SIG-M5 treated with dmso at 0.1 percent for 504 hours (cell line): ENCODE results near the gene DOLK.
"Not testable (repeated sequence)": the region's sequence is repeated elsewhere in the genome, so short reads cannot be mapped to it uniquely, and the experiment has no call there.

ENCODE experiments used
- DNase-seq: peaks from one replicate; lab custom pipeline; 2025; ENCODE audit not compliant: unreplicated experiment; lab: John Stamatoyannopoulos, UW

DOLK gene

DNA sequence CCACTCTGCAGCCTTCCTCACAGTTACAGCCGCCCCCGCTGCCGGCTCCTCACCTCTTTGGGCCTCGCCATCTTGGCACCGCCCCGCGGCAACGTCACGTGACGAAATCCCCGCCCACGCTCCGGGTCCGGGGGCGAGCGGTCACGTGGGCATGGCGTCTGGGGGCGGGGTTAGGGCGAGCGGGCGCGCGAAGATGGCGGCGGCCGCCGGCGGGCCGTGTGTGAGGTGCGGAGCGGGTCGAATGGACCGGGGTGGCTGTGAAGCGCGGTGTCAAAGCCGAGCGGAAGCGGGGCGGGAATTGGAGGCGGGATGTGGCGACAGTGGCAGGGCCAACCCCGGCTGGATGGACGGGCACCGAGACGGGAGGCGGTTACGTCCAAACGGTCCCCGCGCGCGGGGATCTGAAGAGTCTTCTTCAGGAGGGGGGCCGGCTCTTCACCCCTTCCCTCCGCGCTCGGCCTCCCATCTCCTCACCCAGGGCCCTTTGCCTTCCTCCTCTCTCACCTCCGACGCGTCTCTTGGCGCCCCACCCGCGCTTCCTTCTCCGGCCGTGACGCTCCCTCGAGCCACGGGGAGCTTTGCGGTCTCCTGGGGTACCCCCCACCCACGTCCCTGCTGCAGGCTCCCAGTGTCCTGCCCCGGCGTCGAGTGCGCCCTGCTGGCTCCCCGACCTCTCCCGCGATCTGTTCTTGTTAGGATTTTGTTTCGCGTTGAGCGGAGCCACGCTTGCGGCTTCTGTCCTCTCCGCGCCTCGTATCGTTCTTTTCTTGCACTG lies at the start of gene DOLK, which contains the start of gene NUP188:
DOLK (minus strand) TSS at position 77 of the 775 bp plus-strand sequence. CDS start 300 bp downstream, outside the sequence.
NUP188 (plus strand) TSS at position 173 of the 775 bp plus-strand sequence; CDS start at position 194, 21 bp downstream.
- peak; percentile 74 for DNase-seq

DNA sequence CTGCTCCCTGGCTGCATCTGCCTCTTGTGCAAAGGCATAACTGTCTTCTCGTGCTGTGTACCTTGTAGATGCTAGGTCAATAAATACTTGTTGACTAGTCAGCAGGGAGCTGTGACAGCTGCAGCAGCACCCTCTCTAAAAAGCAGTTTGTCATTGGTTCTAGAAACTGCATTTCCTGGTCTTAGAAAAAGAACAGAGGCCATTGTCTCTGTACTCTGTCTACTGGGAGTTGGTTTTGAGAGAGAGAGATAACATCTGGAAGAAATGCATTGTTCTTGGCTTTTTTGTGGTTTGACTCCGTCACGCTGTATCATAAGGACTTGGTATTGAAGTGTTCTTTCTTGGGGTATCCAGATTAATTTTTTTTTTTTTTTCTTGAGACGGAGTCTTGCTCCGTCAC lies 48.4 kb upstream of the DOLK start:
- no peak for DNase-seq

DNA sequence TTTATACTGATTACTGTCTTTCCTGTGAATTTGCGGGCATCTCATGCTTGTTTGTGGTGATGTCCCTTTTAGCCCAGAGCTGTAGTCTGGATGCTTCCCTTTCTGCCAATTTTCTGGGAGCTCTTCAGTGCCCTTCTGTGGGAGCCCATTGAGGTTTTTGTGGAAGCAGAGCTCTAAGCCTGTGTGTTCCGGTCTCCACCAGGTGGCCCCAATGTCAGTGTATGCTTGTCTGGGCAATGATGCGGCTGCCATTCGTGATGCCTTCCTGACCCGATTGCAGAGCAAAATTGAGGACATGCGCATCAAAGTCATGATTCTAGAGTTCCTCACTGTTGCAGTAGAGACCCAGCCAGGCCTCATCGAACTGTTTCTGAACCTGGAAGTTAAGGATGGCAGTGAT lies 45.6 kb upstream of the DOLK start:
- DNase-seq: peak; percentile 19

DNA sequence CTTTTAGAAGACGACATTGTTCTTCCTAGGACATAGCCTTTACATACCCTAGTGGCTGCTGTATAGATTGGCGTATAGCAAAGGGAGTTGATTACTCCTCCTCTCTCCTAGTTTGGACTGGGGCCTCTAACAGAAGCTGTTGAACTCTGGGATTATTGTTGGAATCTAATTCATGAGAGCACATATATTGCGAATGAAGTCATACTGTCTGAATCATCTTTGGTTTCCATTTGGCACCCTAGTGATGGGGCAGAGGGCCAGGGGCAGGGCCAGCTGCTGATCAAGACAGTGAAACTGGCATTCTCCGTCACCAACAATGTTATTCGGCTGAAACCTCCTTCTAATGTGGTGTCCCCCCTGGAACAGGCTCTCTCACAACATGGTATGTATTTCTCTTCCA lies 40.4 kb upstream of the DOLK start:
- no peak for DNase-seq

DNA sequence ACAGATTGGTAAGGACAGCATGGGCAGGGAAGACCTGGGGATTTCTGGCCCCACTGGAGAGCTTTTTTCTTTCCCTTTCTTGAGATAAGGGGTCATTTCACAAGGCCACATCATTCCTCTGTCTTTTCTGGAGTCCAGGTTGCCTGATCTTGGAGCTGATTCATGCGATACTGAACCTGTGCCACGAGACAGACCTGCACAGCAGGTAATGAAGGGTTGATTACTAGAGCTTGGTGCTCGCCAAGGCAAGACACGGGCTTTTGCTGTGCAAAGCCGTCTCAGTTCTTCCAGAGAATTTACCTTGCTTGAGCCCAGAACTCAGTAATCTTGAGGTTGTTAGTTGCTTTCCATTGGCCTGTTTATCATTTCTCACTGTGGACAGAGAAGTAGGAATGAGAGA lies 39.3 kb upstream of the DOLK start:
- DNase-seq: no peak

DNA sequence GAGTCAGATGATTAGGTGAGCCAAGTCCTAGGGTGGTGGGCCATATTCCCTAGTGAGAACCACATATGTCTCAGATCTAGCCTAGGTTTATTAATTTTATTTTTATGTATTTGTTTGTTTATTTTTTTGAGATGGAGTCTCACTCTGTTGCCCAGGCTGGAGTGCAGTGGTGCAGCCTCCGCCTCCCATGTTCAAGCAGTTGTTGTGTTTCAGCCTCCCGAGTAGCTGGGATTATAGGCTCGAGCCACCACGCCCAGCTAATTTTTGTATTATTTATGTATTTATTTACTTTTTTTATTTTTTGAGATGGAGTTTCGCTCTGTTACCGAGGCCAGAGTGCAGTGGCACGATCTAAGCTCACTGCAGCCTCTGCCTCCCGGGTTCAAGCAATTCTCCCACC lies 36.1 kb upstream of the DOLK start:
- no peak for DNase-seq

DNA sequence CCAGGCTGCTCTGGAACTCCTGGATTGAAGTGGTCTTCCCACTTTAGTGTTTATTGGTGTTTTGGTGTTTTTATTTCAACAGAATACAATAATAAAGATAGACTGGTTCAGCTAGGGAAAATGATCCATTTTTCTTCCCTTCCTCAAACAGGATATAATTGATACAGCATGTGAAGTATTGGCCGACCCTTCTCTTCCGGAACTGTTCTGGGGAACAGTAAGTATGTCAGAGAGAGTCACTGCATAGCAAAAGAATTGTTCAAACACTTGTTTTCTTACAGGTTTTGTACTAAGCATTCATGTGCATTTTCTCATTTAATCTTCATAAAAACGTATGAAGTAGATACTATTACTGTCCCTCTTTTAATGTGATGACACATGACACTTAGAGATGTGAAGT lies 31.7 kb upstream of the DOLK start:
- DNase-seq: no peak

DNA sequence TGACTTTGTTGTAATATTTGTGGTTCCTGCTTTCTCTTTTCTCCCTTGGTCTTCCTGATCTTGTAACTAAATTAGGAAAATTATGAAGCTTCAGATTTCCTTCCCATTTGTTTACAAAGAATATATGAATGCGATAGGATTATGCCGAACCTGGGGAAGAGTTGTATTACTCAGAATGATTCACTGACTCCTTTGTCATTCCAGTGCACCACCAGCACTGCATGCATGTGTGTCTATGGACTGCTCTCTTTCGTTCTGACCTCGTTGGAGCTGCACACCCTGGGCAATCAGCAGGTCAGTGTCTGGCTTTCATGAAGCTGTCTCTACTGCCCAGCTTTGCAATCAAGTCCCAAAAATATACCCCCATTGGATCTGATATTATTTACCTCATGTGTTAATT lies 25.6 kb upstream of the DOLK start:
- DNase-seq: no peak

DNA sequence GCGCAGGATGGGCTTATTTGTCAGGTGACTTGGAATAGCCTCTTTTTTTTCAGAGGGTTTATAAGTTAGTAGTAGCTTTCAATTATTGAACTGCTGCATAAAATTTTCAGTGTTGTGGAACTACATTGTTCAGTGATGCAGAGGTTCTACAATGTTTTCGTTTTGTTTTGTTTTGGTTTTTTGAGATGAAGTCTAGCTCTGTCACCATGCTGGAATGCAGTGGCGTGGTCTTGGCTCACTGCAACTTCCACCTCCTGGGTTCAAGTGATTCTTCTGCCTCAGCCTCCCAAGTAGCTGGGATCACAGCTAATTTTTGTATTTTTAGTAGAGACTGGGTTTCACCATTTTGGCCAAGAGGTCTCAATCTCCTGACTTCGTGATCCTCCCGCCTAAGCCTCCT lies 22.1 kb upstream of the DOLK start:
- DNase-seq: no peak

DNA sequence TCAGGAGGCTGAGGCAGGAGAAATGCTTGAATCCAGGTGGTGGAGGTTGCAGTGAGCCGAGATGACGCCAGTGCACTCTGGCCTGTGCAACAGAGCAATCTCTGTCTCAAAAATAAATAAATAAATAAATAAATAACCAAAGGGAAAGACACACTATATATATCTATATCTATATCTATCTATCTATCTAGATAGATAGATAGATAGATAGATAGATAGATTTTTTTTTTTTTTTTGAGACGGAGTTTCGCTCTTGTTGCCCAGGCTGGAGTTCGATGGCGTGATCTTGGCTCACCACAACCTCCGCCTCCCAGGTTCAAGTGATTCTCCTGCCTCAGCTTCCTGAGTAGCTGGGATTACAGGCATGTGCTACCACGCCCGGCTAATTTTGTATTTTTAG lies 14.0 kb upstream of the DOLK start:
- DNase-seq: not testable (repeated sequence)

DNA sequence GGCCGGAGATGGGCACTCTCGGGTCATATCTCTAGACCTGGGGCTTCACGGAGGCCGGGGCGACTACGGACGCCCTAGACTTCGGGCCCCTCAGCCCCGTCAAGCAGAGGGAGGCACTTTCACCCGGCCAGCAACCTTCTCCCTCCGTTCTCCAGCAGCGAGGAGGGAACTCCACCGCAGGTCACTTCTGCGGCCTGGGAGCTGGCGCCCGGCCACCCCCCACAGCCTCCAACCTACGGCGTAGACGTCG lies 201 bp downstream of the DOLK start:
- no peak for DNase-seq

DNA sequence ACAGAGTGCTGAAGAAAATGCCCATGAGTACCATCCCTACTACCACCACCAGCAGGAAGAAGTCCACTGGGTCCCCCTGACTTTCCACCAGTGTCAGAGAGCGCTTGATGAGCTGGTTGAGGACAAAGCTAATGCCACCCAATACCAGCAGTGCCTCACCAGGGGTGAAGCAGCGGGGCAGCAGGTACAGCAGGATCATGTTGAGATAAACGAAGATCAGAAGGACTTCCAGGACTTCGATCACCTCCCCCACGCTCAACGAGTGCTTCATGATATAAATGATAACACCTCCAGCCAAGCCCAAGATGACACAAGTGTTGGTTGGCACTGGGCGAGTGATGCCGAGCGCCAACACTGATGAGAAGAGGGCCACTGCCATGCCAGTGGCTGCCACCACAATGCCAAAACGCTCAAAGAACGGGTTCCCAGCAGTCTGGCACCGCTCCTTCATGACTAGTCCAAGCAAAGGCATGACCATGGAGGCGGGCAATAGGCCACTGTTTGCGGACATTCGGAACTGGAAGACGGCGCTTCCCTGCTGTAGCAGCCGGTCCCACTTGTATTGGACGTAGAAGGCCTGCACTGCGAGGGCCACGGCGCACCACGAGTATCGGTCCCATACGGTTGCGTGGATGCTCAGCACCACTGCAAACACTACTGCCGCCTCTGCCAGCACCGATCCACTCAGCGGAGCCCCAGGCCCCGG lies 679 bp downstream of the DOLK start:
- no peak for DNase-seq

DNA sequence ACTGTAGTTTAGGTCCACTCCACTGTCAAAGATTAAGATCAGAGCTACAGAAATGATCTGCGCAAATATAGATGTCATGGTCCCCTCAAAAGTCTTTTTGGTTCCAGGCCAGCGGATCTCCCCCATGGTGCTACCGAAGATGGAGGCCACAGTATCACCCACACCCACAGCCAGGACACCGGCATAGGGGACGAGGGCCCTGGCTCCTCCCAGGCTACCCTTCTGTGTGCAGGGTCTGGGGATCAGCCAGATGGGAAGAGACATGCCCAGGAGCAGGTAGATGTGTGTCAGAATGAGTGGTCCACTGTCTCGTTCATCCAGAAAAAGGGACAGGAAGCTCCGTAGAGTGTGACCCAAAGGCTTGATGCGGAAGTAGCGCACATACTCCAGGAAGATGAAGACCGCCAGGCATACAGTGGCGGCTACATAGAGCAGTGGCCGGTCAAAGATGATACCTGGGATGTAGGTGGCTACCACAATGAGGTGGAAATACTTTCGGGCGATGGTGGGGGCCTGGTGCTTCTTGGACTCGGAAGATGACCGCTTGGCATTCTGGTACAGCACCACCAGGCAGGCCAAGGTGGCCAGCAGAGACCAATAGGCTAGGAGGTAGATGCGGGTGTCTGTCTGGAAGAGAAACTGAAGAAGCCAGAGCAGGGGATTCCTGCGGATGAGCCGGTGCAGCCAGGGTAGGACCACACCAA lies 1.5 kb downstream of the DOLK start:
- no peak for DNase-seq

DNA sequence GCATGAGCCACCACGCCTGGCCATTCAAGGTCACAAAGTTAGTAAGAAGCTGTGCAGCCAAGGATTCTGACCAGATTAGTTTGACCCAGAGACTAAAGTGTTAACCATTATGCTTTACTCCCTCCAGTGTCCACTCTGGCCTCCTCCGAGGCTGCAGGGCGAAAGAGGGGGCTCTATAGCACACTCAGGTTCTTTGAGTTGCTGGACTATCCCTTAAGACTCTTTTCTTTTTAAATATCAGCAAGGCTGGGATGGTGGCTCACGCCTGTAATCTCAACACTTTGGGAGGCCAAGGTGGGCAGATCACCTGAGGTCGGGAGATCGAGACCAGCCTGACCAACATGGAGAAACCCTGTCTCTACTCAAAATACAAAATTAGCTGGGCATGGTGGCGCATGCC lies 2.4 kb downstream of the DOLK start:
- DNase-seq: not testable (repeated sequence)

DNA sequence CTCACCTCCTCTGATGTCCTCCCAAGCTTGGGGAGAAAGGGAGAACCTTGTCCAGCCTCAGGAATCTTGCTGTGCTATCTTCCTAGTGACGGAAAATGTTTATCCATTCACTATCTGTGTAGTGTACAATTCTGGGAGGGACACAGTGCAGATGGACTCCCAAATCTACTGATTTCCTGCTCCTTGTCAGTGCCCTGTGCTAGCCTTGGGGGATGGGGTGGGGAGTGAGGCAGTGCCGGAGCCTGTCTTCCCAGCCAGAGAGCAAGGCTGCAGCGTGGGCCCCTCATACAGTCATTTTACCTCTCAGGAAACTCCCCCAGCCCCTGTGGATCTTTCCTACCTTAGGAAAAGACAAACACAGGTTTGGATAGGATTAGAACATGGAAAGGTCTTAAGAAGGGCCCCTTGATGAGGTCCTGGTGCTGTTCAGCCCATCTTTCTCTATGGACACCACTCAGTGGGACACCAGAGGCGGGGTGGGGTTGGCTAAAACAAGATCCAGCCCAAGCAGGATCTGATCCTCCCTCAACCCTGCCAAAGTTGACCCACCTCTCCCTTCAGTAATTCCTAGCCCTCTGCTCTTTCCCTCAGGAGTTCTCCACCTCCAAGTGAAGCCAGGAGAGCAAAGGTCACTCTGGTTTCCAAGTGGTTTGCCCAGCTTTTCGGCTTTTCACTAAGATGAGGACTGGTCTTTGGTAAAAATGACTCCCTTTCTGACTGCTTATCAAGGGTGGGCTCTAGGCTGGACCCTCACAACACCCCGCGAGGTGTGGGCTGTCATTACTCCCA lies 3.4 kb downstream of the DOLK start:
- DNase-seq: no peak

DNA sequence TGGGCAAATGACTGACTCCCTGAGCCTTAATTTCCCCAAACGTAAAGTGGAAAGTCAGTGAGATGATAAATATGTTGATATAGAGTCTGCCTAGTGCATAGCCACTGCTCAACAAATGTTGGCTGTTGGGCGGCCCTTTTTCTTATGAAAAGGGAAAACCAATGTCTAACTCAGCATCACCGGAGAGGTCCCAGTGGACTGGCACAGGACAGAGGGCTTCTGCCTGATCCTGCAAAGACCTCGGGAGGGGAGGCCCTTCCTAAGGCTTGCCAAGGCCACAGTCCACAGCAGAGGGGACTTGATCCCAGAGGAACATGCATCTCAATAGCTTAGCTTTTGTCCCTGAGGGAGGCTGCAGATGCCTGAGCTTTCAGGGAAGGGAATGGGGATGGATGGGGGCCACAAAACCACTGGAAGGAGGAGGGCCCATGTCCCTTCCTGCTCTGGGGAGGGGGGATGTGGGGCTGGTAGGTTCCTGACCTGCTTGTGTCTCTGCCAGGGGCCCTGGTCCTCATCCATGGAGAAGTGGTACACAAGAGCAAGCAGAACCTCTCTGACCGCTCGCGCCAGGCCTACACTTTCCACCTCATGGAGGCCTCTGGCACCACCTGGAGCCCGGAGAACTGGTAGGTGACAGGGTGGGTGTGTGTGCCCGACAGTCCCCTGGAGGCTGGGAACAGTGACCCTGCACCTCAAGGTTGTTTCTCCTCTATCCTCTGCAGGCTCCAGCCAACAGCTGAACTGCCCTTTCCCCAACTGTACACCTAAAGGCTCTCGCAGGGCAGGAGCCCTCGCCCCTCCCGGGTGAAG lies 6.3 kb downstream of the DOLK start:
- no peak for DNase-seq

DNA sequence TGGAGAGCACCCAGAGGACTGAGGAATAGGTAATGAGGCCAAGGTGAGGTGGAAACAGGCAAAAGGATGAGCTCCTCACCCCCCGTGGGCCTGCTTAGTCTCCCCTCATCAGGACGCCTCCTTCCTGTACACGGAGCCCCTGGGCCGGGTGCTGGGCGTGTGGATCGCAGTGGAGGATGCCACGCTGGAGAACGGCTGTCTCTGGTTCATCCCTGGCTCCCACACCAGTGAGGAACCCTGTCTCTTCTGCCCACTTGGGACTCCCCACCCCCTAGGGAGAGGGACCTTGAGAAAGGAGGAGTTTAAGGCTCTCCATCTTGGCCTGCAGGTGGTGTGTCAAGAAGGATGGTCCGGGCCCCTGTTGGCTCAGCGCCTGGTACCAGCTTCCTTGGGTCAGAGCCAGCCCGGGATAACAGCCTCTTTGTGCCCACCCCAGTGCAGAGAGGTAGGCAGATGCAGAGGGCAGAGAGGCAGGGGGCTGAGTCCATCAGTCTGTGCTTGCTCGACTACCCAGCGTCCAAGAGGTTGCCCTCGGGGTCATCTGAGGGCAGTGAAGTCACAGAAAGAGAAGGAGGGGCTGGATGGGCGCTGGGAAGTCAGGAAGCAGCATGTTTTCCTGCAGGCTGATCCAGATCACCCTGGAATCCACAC lies 7.0 kb downstream of the DOLK start:
- DNase-seq: no peak

DNA sequence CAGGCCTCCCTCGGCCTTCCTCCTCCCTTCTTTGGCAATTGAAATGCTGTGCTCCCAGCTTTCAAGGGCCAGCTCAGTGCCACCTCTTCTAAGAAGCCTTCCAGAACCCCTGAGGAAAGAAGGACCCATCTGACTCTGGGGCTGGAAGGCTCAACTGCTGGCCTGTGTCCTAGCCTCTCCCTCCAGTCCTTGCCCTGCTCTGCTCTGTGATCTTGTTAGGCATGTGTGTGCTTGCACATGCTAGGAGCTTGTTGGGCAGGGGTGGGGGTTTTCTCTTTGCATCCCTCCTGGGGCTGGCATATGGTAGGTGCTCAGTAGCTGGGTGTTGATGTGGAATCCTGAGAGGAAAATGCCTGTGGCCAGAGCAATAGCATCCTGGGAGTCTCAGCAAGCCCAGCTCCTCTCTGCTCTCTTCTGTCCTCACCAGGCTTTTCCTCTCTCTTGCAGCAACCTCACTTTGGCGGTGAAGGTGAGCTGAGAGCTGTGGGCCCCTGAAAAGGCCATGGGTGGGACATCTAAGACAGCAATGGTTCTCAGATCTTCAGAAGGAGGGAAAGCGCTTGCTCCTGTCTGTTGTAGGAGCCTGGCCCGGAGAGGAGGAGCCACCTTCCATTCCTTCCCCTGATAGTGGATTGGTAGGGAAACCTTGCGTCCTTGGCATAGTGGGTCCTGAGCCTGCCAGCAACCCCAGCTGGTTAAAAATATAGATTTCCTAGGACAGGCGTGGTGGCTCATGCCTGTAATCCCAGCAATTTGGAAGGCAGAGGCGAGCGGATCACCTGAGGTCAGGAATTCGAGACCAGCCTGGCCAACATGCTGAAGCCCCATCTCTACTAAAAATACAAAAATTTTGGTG lies 9.9 kb downstream of the DOLK start:
- no peak for DNase-seq
